H9 (cell line): ENCODE measurements around the gene ASB18. TPM values are rescaled to one million over a fixed set of nuclear protein-coding genes. Genes with fewer than 3 reads are reported as not detected.

Experiments used
- DNase-seq: peaks from one replicate; pipeline ENCODE4 v3.0.0-alpha.2; 2017
- H2AFZ ChIP-seq: one replicate; pipeline ENCODE4 v1.6.1; 2013; ENCODE audit warnings: mild to moderate bottlenecking, low read length, control low read depth, moderate library complexity
- H2AK5ac ChIP-seq: 2 replicates; pipeline ENCODE4 v1.6.1; 2013; ENCODE audit warnings: low read length, control low read depth, mixed read lengths; ENCODE audit not compliant: insufficient read length
- H2BK120ac ChIP-seq: one replicate; pipeline ENCODE4 v1.6.1; 2013; ENCODE audit warnings: low read depth, mild to moderate bottlenecking, low read length, control low read depth, inconsistent platforms; ENCODE audit not compliant: poor library complexity, severe bottlenecking
- H2BK12ac ChIP-seq: 2 replicates; pipeline ENCODE4 v1.6.1; 2013; ENCODE audit warnings: low read length, control low read depth, mixed read lengths, low read depth; ENCODE audit not compliant: insufficient read length
- H2BK15ac ChIP-seq: 2 replicates; pipeline ENCODE4 v1.6.1; 2013; ENCODE audit warnings: low read depth, low read length, control low read depth
- H2BK20ac ChIP-seq: one replicate; pipeline ENCODE4 v1.6.1; 2013; ENCODE audit warnings: low read depth, mild to moderate bottlenecking, low read length, control low read depth, inconsistent platforms; ENCODE audit not compliant: poor library complexity, severe bottlenecking
- H2BK5ac ChIP-seq: 2 replicates; pipeline ENCODE4 v1.6.1; 2013; ENCODE audit warnings: low read length, control low read depth, mixed read lengths; ENCODE audit not compliant: insufficient read length
- H3K14ac ChIP-seq: 2 replicates; pipeline ENCODE4 v1.6.1; 2013; ENCODE audit warnings: low read length, control low read depth; ENCODE audit not compliant: insufficient read depth
- H3K18ac ChIP-seq: 2 replicates; pipeline ENCODE4 v1.6.1; 2013; ENCODE audit warnings: low read depth, mild to moderate bottlenecking, mixed read lengths, low read length, control low read depth; ENCODE audit not compliant: insufficient read length
- H3K23ac ChIP-seq: 2 replicates; pipeline ENCODE4 v1.6.1; 2013; ENCODE audit warnings: low read length, control low read depth, mixed read lengths, low read depth; ENCODE audit not compliant: insufficient read length
- H3K23me2 ChIP-seq: 2 replicates; pipeline ENCODE4 v1.6.1; 2013; ENCODE audit warnings: low read depth, mild to moderate bottlenecking, mixed read lengths, low read length, control low read depth; ENCODE audit not compliant: insufficient read length, poor library complexity, severe bottlenecking
- H3K27ac ChIP-seq: 2 replicates; pipeline ENCODE4 v1.5.1; 2013; ENCODE audit warnings: low read length, control low read depth, mixed read lengths, low read depth; ENCODE audit not compliant: insufficient read length
- H3K27me3 ChIP-seq: 2 replicates; pipeline ENCODE4 v1.6.1; 2013; ENCODE audit warnings: low read length, control low read depth, inconsistent platforms; ENCODE audit not compliant: insufficient read depth
- H3K4ac ChIP-seq: 2 replicates; pipeline ENCODE4 v1.6.1; 2013; ENCODE audit warnings: low read depth, mild to moderate bottlenecking, control low read depth, inconsistent platforms, low read length, moderate library complexity
- H3K4me1 ChIP-seq: 2 replicates; pipeline ENCODE4 v1.6.1; 2013; ENCODE audit warnings: low read length, control low read depth, inconsistent platforms; ENCODE audit not compliant: insufficient read depth
- H3K4me2 ChIP-seq: 2 replicates; pipeline ENCODE4 v1.6.1; 2013; ENCODE audit warnings: low read length, control low read depth, mixed read lengths; ENCODE audit not compliant: insufficient read length, insufficient read depth
- H3K56ac ChIP-seq: 2 replicates; pipeline ENCODE4 v1.6.1; 2013; ENCODE audit warnings: low read depth, mild to moderate bottlenecking, mixed read lengths, low read length, control low read depth; ENCODE audit not compliant: insufficient read length
- H3K79me1 ChIP-seq: 2 replicates; pipeline ENCODE4 v1.6.1; 2013; ENCODE audit warnings: low read depth, mild to moderate bottlenecking, moderate library complexity, low read length, control low read depth, inconsistent platforms; ENCODE audit not compliant: insufficient read depth, poor library complexity, severe bottlenecking
- H3K79me2 ChIP-seq: 2 replicates; pipeline ENCODE4 v1.6.1; 2013; ENCODE audit warnings: low read length, control low read depth, inconsistent platforms; ENCODE audit not compliant: insufficient read depth
- H3K9ac ChIP-seq: 2 replicates; pipeline ENCODE4 v1.6.1; 2013; ENCODE audit warnings: low read length, control low read depth, mixed read lengths; ENCODE audit not compliant: insufficient read length; ENCODE audit errors: extremely low read depth
- H3K9me3 ChIP-seq: one replicate; pipeline ENCODE4 v1.6.1; 2013; ENCODE audit warnings: low read depth, low read length, inconsistent platforms; ENCODE audit not compliant: control insufficient read depth
- H3T11ph ChIP-seq: one replicate; pipeline ENCODE4 v1.6.1; 2013; ENCODE audit warnings: mild to moderate bottlenecking, low read length, control low read depth, inconsistent platforms
- H4K20me1 ChIP-seq: one replicate; pipeline ENCODE4 v1.6.1; 2013; ENCODE audit not compliant: control insufficient read depth, insufficient read length, insufficient read depth
- H4K5ac ChIP-seq: 2 replicates; pipeline ENCODE4 v1.6.1; 2013; ENCODE audit warnings: low read depth, mild to moderate bottlenecking, mixed read lengths, low read length, control low read depth; ENCODE audit not compliant: insufficient read length
- H4K8ac ChIP-seq: replicated peaks from 2 replicates; pipeline ENCODE4 v1.6.1; 2013; ENCODE audit warnings: low read length, control low read depth, mixed read lengths, low read depth; ENCODE audit not compliant: insufficient read length
- H4K91ac ChIP-seq: 2 replicates; pipeline ENCODE4 v1.6.1; 2013; ENCODE audit warnings: low read depth, mild to moderate bottlenecking, moderate library complexity, mixed read lengths, low read length, control low read depth; ENCODE audit not compliant: insufficient read length
- H3K27ac Mint-ChIP-seq, 3 experiments: 2 replicates in 2 of 3; 3 replicates in 1 of 3; pipeline ENCODE4 v1.8.0; 2020 to 2021; ENCODE audit warnings: mixed read lengths in 3 of 3, mild to moderate bottlenecking in 1 of 3, moderate library complexity in 1 of 3
- H3K27me3 Mint-ChIP-seq: 2 replicates; pipeline ENCODE4 v1.8.0; 2021; ENCODE audit warnings: low read depth, mild to moderate bottlenecking, moderate library complexity, mixed read lengths
- H3K36me3 Mint-ChIP-seq, 3 experiments: 2 replicates in 2 of 3; 3 replicates in 1 of 3; pipeline ENCODE4 v1.8.0; 2020 to 2021; ENCODE audit warnings: low read depth in 3 of 3, mixed read lengths in 3 of 3; ENCODE audit not compliant: insufficient read depth in 1 of 3
- H3K4me1 Mint-ChIP-seq, 2 experiments: 2 replicates each; pipeline ENCODE4 v1.8.0; 2020; ENCODE audit warnings: mixed read lengths in 2 of 2
- H3K4me3 Mint-ChIP-seq, 2 experiments: 2 replicates in 1 of 2; 3 replicates in 1 of 2; pipeline ENCODE4 v1.8.0; 2020 to 2021; ENCODE audit warnings: mild to moderate bottlenecking in 2 of 2, mixed read lengths in 2 of 2, moderate library complexity in 1 of 2
- H3K9me3 Mint-ChIP-seq, 2 experiments: 2 replicates in 1 of 2; 3 replicates in 1 of 2; pipeline ENCODE4 v1.8.0; 2020; ENCODE audit warnings: mild to moderate bottlenecking in 2 of 2, mixed read lengths in 2 of 2, moderate library complexity in 1 of 2
- WGBS: extraction: QIAGEN DNeasy Blood & Tissue Kit; methylation state at CpG from one replicate; pipeline ENCODE4 v1.1.7; 2013; ENCODE audit warnings: missing lambda C conversion rate, low lambda C conversion rate, mixed read lengths; ENCODE audit not compliant: insufficient read length; ENCODE audit errors: extremely low coverage; 5-methylcytosine and 5-hydroxymethylcytosine counted together
- total RNA-seq: library from RNA; stranded (reverse); gene quantifications from 2 replicates; pipeline ENCODE4 v1.2.1, GENCODE V29; 2021
- TF ChIP-seq, protein P1 (sequence below): fragments of 200-600 bp; sonication (generic); conservative IDR thresholded peaks from 3 replicates; pipeline ENCODE4 v1.8.0; 2021; ENCODE audit warnings: antibody characterized with exemption, mild to moderate bottlenecking

The ASB18 gene
- total RNA-seq, 1 experiment from 2014 or later, result not detected

DNA sequence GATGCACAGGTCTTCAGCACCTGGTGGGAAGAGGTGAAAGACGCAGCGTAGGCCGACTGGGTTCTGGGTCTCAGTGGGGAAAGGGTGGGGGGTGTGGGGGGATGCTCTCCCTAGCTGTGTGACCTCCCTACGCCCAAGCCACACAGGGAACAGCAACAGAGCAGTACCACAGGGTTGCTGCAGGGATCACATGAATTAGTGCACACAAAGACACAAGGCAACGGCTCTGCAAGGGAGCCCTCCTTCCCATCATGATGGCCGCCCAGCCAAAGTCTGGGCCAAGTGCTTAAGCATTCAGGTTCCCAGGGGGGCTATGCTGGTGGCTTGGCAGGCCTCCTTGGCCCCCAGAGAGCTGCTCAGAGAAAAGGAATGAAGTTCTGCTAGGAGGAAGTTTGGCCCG lies 67.8 kb downstream of the ASB18 start:
- no CpG with 5 or more reads among the region's 7 CpGs for WGBS
- H3K4me1 Mint-ChIP-seq, result peaks cover 0 to 4% of the 10 kb centered on the region in 2 experiments; a peak in 1 of 4 replicates
- H3K27me3 Mint-ChIP-seq, result peaks cover 7% of the 10 kb centered on the region
- H3K4ac ChIP-seq, result no peak overlapping the region
- no peak overlapping the region for H3K4me3 Mint-ChIP-seq
- H2BK120ac ChIP-seq, result no peak overlapping the region
- no peak overlapping the region for H3K9ac ChIP-seq
- no peaks in the 10 kb centered on the region for H4K20me1 ChIP-seq
- H3K9me3 ChIP-seq, result no peaks in the 10 kb centered on the region
- no peak overlapping the region for H2AFZ ChIP-seq
- no peaks in the 10 kb centered on the region for H3K79me1 ChIP-seq
- no peak overlapping the region for H4K8ac ChIP-seq
- H4K91ac ChIP-seq, result no peak overlapping the region
- H3K56ac ChIP-seq, result no peak overlapping the region
- H2AK5ac ChIP-seq, result no peak overlapping the region
- H3K79me2 ChIP-seq, result no peaks in the 10 kb centered on the region
- H3K18ac ChIP-seq, result no peak overlapping the region
- H2BK5ac ChIP-seq, result no peak overlapping the region
- H3K27ac ChIP-seq, result no peak overlapping the region
- no peak overlapping the region for H4K5ac ChIP-seq
- DNase-seq, result no peak
- TF ChIP-seq, protein P1, sequence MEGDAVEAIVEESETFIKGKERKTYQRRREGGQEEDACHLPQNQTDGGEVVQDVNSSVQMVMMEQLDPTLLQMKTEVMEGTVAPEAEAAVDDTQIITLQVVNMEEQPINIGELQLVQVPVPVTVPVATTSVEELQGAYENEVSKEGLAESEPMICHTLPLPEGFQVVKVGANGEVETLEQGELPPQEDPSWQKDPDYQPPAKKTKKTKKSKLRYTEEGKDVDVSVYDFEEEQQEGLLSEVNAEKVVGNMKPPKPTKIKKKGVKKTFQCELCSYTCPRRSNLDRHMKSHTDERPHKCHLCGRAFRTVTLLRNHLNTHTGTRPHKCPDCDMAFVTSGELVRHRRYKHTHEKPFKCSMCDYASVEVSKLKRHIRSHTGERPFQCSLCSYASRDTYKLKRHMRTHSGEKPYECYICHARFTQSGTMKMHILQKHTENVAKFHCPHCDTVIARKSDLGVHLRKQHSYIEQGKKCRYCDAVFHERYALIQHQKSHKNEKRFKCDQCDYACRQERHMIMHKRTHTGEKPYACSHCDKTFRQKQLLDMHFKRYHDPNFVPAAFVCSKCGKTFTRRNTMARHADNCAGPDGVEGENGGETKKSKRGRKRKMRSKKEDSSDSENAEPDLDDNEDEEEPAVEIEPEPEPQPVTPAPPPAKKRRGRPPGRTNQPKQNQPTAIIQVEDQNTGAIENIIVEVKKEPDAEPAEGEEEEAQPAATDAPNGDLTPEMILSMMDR, result no peak
- no peak overlapping the region for H3K4me2 ChIP-seq
- no peaks in the 10 kb centered on the region for H3K27me3 ChIP-seq
- no peak overlapping the region for H2BK20ac ChIP-seq
- H3K27ac Mint-ChIP-seq, result no peak overlapping the region
- no peaks in the 10 kb centered on the region for H3K23me2 ChIP-seq
- no peak overlapping the region for H2BK12ac ChIP-seq
- H3K9me3 Mint-ChIP-seq, result no peaks in the 10 kb centered on the region
- no peak overlapping the region for H2BK15ac ChIP-seq
- no peaks in the 10 kb centered on the region for H3K36me3 Mint-ChIP-seq
- H3K23ac ChIP-seq, result no peak overlapping the region
- H3T11ph ChIP-seq, result no peak overlapping the region
- H3K14ac ChIP-seq, result no peak overlapping the region
- H3K4me1 ChIP-seq, result no peaks in the 10 kb centered on the region
